HEK293 (cell line): Measurements from ENCODE around the gene DSG3.

Experiments used
- CTCF ChIA-PET: fragments of 350-600 bp; formaldehyde crosslinking; extraction: SDS; loops from one replicate; lab custom pipeline; 2021; ENCODE audit warnings: antibody characterized with exemption; lab: Yijun Ruan, JAX
- POLR2A ChIA-PET: fragments of 300-600 bp; formaldehyde crosslinking; extraction: SDS; loops from one replicate; lab custom pipeline; 2020; ENCODE audit warnings: antibody characterized with exemption, inconsistent platforms; lab: Yijun Ruan, JAX
- H3K27ac ChIP-seq: fragments of 200-500 bp; sonication (Bioruptor generic); 2 replicates; pipeline ENCODE4 v1.5.1; 2014; ENCODE audit warnings: low read depth, low read length, control low read depth, inconsistent platforms; ENCODE audit errors: extremely low read depth
- H3K36me3 ChIP-seq, 2 experiments: fragments of 200-500 bp in 1 of 2; sonication (Bioruptor generic) in 1 of 2; 1 replicate in 1 of 2; 2 replicates in 1 of 2; pipeline ENCODE4 v1.5.1; 2014 to 2017; ENCODE audit warnings: inconsistent platforms in 2 of 2, low read length in 2 of 2; ENCODE audit not compliant: control insufficient read depth in 2 of 2, insufficient read depth in 1 of 2
- H3K4me1 ChIP-seq: fragments of 200-500 bp; sonication (Bioruptor generic); 2 replicates; pipeline ENCODE4 v1.5.1; 2014; ENCODE audit warnings: mild to moderate bottlenecking, low read length, inconsistent platforms; ENCODE audit not compliant: control insufficient read depth, insufficient read depth
- H3K4me3 ChIP-seq: 2 replicates; pipeline ENCODE4 v1.5.1; 2011; ENCODE audit warnings: low read depth, mild to moderate bottlenecking, control low read depth, low read length, moderate library complexity
- H3K9me3 ChIP-seq: fragments of 200-500 bp; sonication (Bioruptor generic); 2 replicates; pipeline ENCODE4 v1.5.1; 2014; ENCODE audit warnings: low read depth, low read length, inconsistent platforms; ENCODE audit not compliant: control insufficient read depth, insufficient read depth
- BCL11B ChIP-seq: fragments of 450-650 bp; formaldehyde crosslinking; IDR thresholded peaks from 2 replicates; pipeline ENCODE4 v1.5.1; 2016; ENCODE audit warnings: low read depth, missing biosample characterization, missing genetic modification characterization
- EGR2 ChIP-seq: fragments of 450-650 bp; formaldehyde crosslinking; IDR thresholded peaks from 2 replicates; pipeline ENCODE4 v1.5.1; 2016; ENCODE audit warnings: low read depth, missing biosample characterization, missing genetic modification characterization
- HOXA7 ChIP-seq: sonication (generic); formaldehyde crosslinking; IDR thresholded peaks from 2 replicates; pipeline ENCODE4 v1.8.1; 2022; ENCODE audit warnings: missing genetic modification reagents, borderline replicate concordance
- HOXD13 ChIP-seq: sonication (generic); formaldehyde crosslinking; IDR thresholded peaks from 2 replicates; pipeline ENCODE4 v1.8.0; 2022; ENCODE audit warnings: missing genetic modification reagents, borderline replicate concordance
- MZF1 ChIP-seq: fragments of 450-650 bp; formaldehyde crosslinking; IDR thresholded peaks from 2 replicates; pipeline ENCODE4 v1.5.1; 2017; ENCODE audit warnings: missing biosample characterization, missing genetic modification characterization, borderline replicate concordance
- SALL2 ChIP-seq: fragments of 450-650 bp; formaldehyde crosslinking; IDR thresholded peaks from 2 replicates; pipeline ENCODE4 v1.5.0; 2017; ENCODE audit warnings: missing biosample characterization, mild to moderate bottlenecking, missing genetic modification characterization, borderline replicate concordance
- SCRT2 ChIP-seq: fragments of 450-650 bp; formaldehyde crosslinking; IDR thresholded peaks from 2 replicates; pipeline ENCODE4 v1.5.1; 2016; ENCODE audit warnings: missing biosample characterization, missing genetic modification characterization
- YY1 ChIP-seq: fragments of 450-650 bp; formaldehyde crosslinking; IDR thresholded peaks from 2 replicates; pipeline ENCODE4 v1.5.1; 2018; ENCODE audit warnings: missing biosample characterization, missing genetic modification characterization
- ZNF140 ChIP-seq: fragments of 450-650 bp; formaldehyde crosslinking; IDR thresholded peaks from 2 replicates; pipeline ENCODE4 v1.5.1; 2016; ENCODE audit warnings: missing biosample characterization, missing genetic modification characterization
- ZNF169 ChIP-seq: fragments of 450-650 bp; formaldehyde crosslinking; IDR thresholded peaks from 2 replicates; pipeline ENCODE4 v1.5.1; 2016; ENCODE audit warnings: missing biosample characterization, missing genetic modification characterization
- ZNF223 ChIP-seq: fragments of 450-650 bp; formaldehyde crosslinking; IDR thresholded peaks from 2 replicates; pipeline ENCODE4 v1.5.1; 2016; ENCODE audit warnings: missing biosample characterization, missing genetic modification characterization
- ZNF248 ChIP-seq: fragments of 450-650 bp; formaldehyde crosslinking; IDR thresholded peaks from 2 replicates; pipeline ENCODE4 v1.5.1; 2017; ENCODE audit warnings: missing biosample characterization, missing genetic modification characterization
- ZNF518A ChIP-seq: fragments of 450-650 bp; formaldehyde crosslinking; conservative IDR thresholded peaks from 2 replicates; pipeline ENCODE4 v1.5.1; 2016; ENCODE audit warnings: low read depth, missing biosample characterization, missing genetic modification characterization
- ZNF670 ChIP-seq: fragments of 450-650 bp; formaldehyde crosslinking; IDR thresholded peaks from 2 replicates; pipeline ENCODE4 v1.5.1; 2016; ENCODE audit warnings: missing biosample characterization, missing genetic modification characterization, low read depth
- ZNF777 ChIP-seq: fragments of 450-650 bp; formaldehyde crosslinking; IDR thresholded peaks from 2 replicates; pipeline ENCODE4 v1.5.1; 2017; ENCODE audit warnings: missing biosample characterization, missing genetic modification characterization, borderline replicate concordance
- ZNF791 ChIP-seq: fragments of 450-650 bp; formaldehyde crosslinking; IDR thresholded peaks from 2 replicates; pipeline ENCODE4 v1.5.1; 2016; ENCODE audit warnings: missing biosample characterization, missing genetic modification characterization
- TF ChIP-seq, protein P1 (sequence below): fragments of 450-650 bp; formaldehyde crosslinking; IDR thresholded peaks from 2 replicates; pipeline ENCODE4 v1.5.1; 2016; ENCODE audit warnings: missing biosample characterization, missing genetic modification characterization
- TF ChIP-seq, protein P2 (sequence below): fragments of 450-650 bp; formaldehyde crosslinking; IDR thresholded peaks from 2 replicates; pipeline ENCODE4 v1.5.1; 2016; ENCODE audit warnings: missing biosample characterization, missing genetic modification characterization
- TF ChIP-seq, protein P3 (sequence below): fragments of 450-650 bp; formaldehyde crosslinking; IDR thresholded peaks from 2 replicates; pipeline ENCODE4 v1.5.1; 2016; ENCODE audit warnings: missing biosample characterization, missing genetic modification characterization
- TF ChIP-seq, protein P4 (sequence below): fragments of 450-650 bp; formaldehyde crosslinking; optimal IDR thresholded peaks from 2 replicates; pipeline ENCODE3; 2016; ENCODE audit warnings: missing biosample characterization, mild to moderate bottlenecking, missing genetic modification characterization

The DSG3 gene

GRCh38 chr18:31484461-31484860 is 36.9 kb downstream of the DSG3 start:
- Histone ChIP-seq H3K36me3 (no peaks in the 10 kb centered on the region), H3K4me3 (no peak overlapping the region), H3K27ac (no peak overlapping the region), H3K4me1 (no peaks in the 10 kb centered on the region), H3K9me3 (no peaks in the 10 kb centered on the region)
- ChIA-PET POLR2A (no interaction called here), CTCF (interaction anchor here (0.5 to 1.4 kb wide), 2 partner anchors 60 to 703 kb away, joined by 3 to 4 read pairs; no protein-coding TSS in a partner anchor)
- TF ChIP-seq BCL11B (tag by site-specific recombination) (no peak), EGR2 (tag by site-specific recombination) (no peak), SCRT2 (tag by site-specific recombination) (no peak), MZF1 (no peak)

GRCh38 chr18:31486165-31486564 is 38.6 kb downstream of the DSG3 start:
- H3K9me3 ChIP-seq: no peaks in the 10 kb centered on the region
- H3K27ac ChIP-seq: no peak overlapping the region
- ChIA-PET CTCF (no interaction called here), POLR2A (no interaction called here)
- no peaks in the 10 kb centered on the region for H3K36me3 ChIP-seq
- no peak for TF ChIP-seq ZNF670 (tag by site-specific recombination)
- TF ChIP-seq, protein P1, sequence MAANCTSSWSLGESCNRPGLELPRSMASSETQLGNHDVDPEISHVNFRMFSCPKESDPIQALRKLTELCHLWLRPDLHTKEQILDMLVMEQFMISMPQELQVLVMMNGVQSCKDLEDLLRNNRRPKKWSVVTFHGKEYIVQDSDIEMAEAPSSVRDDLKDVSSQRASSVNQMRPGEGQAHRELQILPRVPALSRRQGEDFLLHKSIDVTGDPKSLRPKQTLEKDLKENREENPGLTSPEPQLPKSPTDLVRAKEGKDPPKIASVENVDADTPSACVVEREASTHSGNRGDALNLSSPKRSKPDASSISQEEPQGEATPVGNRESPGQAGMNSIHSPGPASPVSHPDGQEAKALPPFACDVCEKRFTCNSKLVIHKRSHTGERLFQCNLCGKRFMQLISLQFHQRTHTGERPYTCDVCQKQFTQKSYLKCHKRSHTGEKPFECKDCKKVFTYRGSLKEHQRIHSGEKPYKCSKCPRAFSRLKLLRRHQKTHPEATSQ (tag by site-specific recombination): no peak
- TF ChIP-seq, protein P2, sequence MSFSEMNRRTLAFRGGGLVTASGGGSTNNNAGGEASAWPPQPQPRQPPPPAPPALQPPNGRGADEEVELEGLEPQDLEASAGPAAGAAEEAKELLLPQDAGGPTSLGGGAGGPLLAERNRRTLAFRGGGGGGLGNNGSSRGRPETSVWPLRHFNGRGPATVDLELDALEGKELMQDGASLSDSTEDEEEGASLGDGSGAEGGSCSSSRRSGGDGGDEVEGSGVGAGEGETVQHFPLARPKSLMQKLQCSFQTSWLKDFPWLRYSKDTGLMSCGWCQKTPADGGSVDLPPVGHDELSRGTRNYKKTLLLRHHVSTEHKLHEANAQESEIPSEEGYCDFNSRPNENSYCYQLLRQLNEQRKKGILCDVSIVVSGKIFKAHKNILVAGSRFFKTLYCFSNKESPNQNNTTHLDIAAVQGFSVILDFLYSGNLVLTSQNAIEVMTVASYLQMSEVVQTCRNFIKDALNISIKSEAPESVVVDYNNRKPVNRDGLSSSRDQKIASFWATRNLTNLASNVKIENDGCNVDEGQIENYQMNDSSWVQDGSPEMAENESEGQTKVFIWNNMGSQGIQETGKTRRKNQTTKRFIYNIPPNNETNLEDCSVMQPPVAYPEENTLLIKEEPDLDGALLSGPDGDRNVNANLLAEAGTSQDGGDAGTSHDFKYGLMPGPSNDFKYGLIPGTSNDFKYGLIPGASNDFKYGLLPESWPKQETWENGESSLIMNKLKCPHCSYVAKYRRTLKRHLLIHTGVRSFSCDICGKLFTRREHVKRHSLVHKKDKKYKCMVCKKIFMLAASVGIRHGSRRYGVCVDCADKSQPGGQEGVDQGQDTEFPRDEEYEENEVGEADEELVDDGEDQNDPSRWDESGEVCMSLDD (tag by site-specific recombination): no peak
- TF ChIP-seq SALL2: no peak
- TF ChIP-seq HOXA7 (CRISPR knock-in tag): no peak
- TF ChIP-seq ZNF223 (tag by site-specific recombination): no peak
- TF ChIP-seq, protein P3, sequence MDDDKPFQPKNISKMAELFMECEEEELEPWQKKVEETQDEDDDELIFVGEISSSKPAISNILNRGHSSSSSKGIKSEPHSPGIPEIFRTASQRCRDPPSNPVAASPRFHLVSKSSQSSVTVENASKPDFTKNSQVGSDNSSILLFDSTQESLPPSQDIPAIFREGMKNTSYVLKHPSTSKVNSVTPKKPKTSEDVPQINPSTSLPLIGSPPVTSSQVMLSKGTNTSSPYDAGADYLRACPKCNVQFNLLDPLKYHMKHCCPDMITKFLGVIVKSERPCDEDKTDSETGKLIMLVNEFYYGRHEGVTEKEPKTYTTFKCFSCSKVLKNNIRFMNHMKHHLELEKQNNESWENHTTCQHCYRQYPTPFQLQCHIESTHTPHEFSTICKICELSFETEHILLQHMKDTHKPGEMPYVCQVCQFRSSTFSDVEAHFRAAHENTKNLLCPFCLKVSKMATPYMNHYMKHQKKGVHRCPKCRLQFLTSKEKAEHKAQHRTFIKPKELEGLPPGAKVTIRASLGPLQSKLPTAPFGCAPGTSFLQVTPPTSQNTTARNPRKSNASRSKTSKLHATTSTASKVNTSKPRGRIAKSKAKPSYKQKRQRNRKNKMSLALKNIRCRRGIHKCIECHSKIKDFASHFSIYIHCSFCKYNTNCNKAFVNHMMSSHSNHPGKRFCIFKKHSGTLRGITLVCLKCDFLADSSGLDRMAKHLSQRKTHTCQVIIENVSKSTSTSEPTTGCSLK: no peak
- no peak for TF ChIP-seq ZNF169 (tag by site-specific recombination)
- TF ChIP-seq ZNF140: no peak
- TF ChIP-seq, protein P4, sequence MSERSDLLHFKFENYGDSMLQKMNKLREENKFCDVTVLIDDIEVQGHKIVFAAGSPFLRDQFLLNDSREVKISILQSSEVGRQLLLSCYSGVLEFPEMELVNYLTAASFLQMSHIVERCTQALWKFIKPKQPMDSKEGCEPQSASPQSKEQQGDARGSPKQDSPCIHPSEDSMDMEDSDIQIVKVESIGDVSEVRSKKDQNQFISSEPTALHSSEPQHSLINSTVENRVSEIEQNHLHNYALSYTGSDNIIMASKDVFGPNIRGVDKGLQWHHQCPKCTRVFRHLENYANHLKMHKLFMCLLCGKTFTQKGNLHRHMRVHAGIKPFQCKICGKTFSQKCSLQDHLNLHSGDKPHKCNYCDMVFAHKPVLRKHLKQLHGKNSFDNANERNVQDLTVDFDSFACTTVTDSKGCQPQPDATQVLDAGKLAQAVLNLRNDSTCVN (tag by site-specific recombination): no peak
- TF ChIP-seq ZNF518A (tag by site-specific recombination): no peak
- TF ChIP-seq ZNF777 (tag by site-specific recombination): no peak
- no peak for TF ChIP-seq ZNF791 (tag by site-specific recombination)
- TF ChIP-seq ZNF248 (tag by site-specific recombination): no peak
- TF ChIP-seq HOXD13 (CRISPR knock-in tag): no peak
- TF ChIP-seq YY1 (tag by site-specific recombination): no peak
- no peaks in the 10 kb centered on the region for H3K4me1 ChIP-seq
- H3K4me3 ChIP-seq: no peak overlapping the region
